GM21390 (cell line): ENCODE data around the gene PAGR1.
"Not testable (repeated sequence)": the region's sequence is repeated elsewhere in the genome, so short reads cannot be mapped to it uniquely, and the experiment has no call there.

Source experiments
- ATAC-seq: cut with Tn5 transposase; IDR thresholded peaks from one replicate; pipeline ENCODE4 v1.9.1; 2021; ENCODE audit not compliant: unreplicated experiment

The PAGR1 gene

GRCh38 chr16:29862383-29862883 lies 46.5 kb downstream of the PAGR1 start:
- ATAC-seq, result no peak

DNA sequence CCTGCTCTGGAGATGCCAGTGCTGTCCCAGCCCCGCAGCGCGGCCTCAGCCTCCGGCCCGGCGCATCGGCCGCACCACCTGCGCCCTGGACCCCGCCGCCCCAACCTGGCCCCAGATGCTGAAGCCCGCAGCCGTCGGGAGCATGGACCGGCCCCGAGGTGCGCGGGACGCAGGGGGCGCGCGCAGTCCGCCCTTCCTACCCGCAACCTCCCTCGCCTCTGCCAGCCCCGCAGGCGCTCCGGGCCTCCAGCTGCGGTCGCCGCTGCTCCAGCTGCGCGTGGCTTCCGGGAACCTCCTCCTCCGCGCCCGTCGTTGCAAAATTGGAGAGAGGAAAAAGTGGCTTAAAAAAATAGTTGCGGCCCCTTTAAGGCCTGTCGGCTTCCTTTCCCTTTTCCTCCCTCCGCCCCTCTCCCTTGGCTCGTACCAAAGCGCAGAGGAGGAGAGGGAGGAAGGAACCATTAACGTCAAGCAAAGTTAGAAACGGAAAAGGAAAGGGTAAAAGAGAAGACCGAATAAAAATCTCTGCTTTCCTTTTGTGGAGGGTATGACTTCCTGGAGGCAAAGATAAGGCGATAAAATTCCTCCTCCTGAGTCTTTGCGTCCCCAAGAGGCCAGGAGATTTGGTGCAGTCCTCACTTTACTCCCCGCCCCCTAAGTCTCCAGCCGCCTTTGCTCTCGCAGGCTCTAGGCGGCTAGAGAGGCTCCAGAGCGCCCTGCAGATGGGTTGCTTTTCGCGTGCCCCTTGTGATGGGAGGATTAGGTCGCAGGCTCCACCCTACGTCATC lies 47.1 kb downstream of the PAGR1 start, which contains the start of gene CDIPT:
Gene CDIPT, minus strand, starts transcription at position 343 of the 785 bp plus-strand sequence. CDS start 369 bp downstream, outside the sequence.
- peak; percentile 88 for ATAC-seq

DNA sequence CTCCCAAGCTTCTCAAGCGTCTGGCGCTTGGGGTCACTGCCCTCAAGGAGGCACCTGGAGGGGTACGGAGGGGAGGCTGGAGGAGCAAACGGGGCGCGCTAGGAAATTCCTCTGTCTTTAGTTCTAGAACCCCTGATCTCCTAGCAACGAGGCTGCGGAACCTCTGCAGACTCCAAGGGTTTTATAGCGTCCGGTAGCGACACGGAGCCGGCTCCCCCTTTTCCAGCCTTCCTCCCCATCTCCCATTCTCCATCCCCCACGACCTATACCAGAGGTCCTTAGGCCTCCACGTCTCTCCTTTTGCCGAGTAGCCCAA lies 47.7 kb downstream of the PAGR1 start:
- ATAC-seq, result no peak

DNA sequence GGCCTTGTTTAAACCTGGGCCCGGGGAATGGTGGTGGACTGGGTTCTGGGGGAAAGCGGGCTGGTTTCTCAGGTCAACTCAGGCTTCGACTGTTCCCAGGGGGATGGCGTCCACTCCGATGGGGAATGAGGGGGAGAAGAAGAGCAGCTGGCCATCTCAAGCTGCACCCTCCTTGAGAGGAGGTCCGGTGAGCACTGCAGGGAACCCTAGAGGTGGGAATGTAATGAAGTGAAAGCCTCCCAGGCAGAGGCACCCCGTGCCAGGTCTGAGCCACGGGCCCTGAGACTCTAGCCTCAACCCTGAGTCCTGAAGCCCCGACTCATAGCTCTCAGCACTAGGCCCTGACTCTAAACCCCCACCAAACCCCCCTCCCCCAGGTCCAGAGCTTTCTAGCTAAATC lies 48.3 kb downstream of the PAGR1 start:
- no peak for ATAC-seq

DNA sequence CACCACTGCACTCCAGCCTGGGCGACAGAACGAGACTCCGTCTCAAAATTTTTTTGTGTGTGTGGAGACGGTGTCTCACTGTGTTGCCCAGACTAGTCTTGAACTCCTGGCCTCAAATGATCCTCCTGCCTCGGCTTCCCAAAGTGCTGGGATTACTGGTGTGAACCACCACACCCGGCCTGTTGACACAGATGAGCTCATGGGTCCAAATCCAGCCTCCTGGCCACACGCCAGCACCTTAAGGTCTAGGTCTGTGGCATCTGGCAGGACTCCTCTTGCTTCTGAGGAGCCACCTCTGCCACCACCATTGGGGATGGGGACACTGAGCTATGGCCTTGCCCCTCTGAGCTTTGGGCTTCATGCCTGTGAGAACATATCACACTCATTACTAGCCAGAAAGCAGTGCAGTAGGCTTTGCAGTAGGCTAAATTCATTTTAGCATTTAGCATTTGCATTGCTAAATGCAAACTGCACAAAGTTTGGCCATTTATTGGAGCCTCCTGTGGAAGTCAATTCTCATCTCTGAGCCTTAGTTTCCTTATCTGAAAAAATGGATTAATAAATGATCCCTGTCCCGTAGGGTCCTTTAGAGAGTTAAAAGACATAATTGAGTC lies 52.6 kb downstream of the PAGR1 start:
- no peak for ATAC-seq

GRCh38 chr16:29869067-29869466 lies 53.1 kb downstream of the PAGR1 start:
- not testable (repeated sequence) for ATAC-seq
